ENCODE measurements around the gene PCSK6.

Gene PCSK6

DNA sequence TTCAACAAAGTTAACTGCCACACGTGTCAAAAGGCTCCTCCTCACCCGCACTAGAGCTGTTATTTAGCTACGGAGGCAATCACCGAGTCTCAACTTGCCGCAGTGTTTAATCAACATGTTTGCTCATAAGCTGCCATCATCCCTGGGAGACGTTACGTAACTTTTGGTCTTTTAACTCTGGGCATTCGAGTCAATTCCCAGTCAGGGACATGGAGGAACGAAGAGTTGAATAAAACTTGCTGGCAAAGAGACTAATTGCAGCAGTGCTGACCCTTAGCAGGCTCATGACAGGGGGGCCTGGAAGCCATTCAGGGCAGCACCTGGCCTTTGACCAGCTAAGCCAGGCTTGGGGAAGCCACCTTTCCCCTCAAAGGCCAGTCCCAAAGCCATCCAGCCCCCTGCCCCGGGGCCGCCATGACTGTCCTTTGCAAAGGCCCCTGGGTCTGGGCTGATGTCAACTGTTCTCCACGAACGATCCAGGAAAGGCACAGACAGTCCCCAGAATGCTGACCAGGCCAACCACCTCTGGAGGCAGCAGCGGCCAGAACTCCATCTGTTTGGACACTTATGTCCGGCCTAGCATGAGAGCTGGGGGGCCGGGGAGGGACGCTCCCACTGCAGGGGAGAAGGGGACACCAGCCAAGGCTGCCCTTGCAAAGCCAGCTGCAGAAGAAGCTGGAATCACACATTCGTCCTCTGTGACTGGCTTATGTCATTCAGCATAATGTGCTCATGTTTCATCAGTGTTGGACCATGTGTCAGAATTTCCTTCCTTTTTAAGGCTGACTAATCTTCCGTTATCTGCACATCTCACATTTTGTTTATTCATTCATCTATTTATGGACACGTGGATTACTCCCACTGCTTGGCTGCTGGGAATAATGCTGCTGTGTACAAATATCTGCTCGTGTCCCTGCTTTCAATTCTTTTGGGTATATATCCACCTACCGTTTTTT lies 43.7 kb downstream of the PCSK6 start:
- Histone ChIP-seq H4K20me1 (ENCODE audit: control insufficient read depth, insufficient read depth, low read depth, low read length) (no peaks in the 10 kb centered on the region), H3F3A (ENCODE audit: control insufficient read depth, insufficient read depth) (no peaks in the 10 kb centered on the region), H3K9me3 (ENCODE audit: control insufficient read depth, insufficient read depth, low read length) (no peaks in the 10 kb centered on the region), H3K4me3 (ENCODE audit: low read length) (no peak overlapping the region), H3K4me2 (ENCODE audit: low read length) (no peak overlapping the region), H3K27me3 (ENCODE audit: control insufficient read depth, low read length) (peaks cover 7% of the 10 kb centered on the region), H3K4me1 (ENCODE audit: control insufficient read depth, low read length) (no peaks in the 10 kb centered on the region), H3K36me3 (ENCODE audit: control insufficient read depth, low read length) (no peaks in the 10 kb centered on the region), H3K27ac (ENCODE audit: low read depth, low read length) (no peak overlapping the region), H3K79me2 (ENCODE audit: control insufficient read depth, low read length) (no peaks in the 10 kb centered on the region), H3K9me2 (replicated peaks; ENCODE audit: control insufficient read depth, low read length) (no peaks in the 10 kb centered on the region)
- TF ChIP-seq CTCF (IDR thresholded peaks at IDR 0.05; ENCODE audit: low read depth, low read length, poor library complexity, severe bottlenecking) (no peak), EZH2phosphoT487 (IDR thresholded peaks at IDR 0.05; ENCODE audit: borderline replicate concordance, low read length) (no peak)

DNA sequence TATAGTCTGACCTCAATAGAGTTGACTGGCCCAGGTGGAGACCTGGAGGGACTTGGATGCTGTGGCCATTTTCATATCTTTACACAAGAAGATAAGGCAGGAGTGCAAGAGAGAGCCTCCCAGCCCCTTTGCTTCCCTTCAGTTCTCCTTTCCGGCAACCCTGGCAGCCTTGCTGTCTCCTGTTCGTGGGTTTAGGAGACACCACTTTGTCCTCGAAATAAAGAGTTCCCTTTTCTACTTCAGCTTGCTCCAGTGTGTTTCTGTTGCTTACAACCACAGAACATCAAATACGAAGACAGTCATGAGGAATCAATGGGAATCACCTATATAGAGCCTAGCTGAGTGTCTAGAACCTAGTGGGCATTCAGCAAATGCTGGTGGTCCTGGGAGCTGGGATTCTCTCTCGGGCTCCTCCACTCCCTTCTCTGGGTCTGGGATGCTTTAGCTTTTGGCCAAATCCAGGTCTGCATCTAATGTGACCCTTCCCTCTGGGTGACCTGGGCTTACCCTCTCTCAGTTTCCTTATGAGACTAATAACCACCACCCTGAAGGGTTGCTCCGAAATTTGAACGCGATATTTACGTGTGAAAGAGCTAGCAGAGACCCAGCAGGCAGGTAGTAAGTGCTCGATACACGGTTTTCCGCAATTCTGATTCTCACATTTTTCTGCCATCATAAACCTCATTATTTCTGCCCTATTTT lies 44.5 kb downstream of the PCSK6 start:
- no peak overlapping the region for H3K27ac ChIP-seq (ENCODE audit: low read depth, low read length)
- H3K9me3 ChIP-seq (ENCODE audit: control insufficient read depth, insufficient read depth, low read length) = no peaks in the 10 kb centered on the region
- no peak overlapping the region for H3K4me3 ChIP-seq (ENCODE audit: low read length)
- H3K79me2 ChIP-seq (ENCODE audit: control insufficient read depth, low read length) = no peaks in the 10 kb centered on the region
- H3K9me2 ChIP-seq (replicated peaks; ENCODE audit: control insufficient read depth, low read length) = no peaks in the 10 kb centered on the region
- no peak overlapping the region for H3K4me2 ChIP-seq (ENCODE audit: low read length)
- H3K36me3 ChIP-seq (ENCODE audit: control insufficient read depth, low read length) = no peaks in the 10 kb centered on the region
- no peaks in the 10 kb centered on the region for H3F3A ChIP-seq (ENCODE audit: control insufficient read depth, insufficient read depth)
- H3K4me1 ChIP-seq (ENCODE audit: control insufficient read depth, low read length) = no peaks in the 10 kb centered on the region
- peaks cover 7% of the 10 kb centered on the region for H3K27me3 ChIP-seq (ENCODE audit: control insufficient read depth, low read length)
- TF ChIP-seq EZH2phosphoT487 (IDR thresholded peaks at IDR 0.05; ENCODE audit: borderline replicate concordance, low read length) (no peak), CTCF (IDR thresholded peaks at IDR 0.05; ENCODE audit: low read depth, low read length, poor library complexity, severe bottlenecking) (no peak)
- no peaks in the 10 kb centered on the region for H4K20me1 ChIP-seq (ENCODE audit: control insufficient read depth, insufficient read depth, low read depth, low read length)

DNA sequence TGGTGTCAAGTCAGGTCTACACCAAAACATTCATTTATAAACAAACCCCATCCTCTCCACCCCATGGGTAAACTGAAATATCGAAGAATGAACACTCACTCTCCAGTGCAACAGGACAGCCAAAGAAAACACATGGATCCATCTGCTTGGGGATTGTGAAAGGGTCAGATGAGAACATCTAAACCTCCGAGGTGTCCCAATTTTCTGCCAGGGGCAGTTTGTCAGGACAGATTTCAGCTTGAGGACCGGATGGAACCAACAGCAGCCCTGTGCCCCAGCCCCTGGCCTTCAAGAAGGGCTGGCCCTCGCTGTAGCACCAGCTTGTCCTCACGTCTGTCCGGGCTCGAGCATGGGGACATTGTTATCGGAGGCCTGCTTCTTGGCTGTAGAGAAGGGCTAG lies 45.5 kb downstream of the PCSK6 start:
- H3K4me3 ChIP-seq (ENCODE audit: low read length) = no peak overlapping the region
- H4K20me1 ChIP-seq (ENCODE audit: control insufficient read depth, insufficient read depth, low read depth, low read length) = no peaks in the 10 kb centered on the region
- H3F3A ChIP-seq (ENCODE audit: control insufficient read depth, insufficient read depth) = no peaks in the 10 kb centered on the region
- no peaks in the 10 kb centered on the region for H3K9me3 ChIP-seq (ENCODE audit: control insufficient read depth, insufficient read depth, low read length)
- H3K27me3 ChIP-seq (ENCODE audit: control insufficient read depth, low read length) = peaks cover 7% of the 10 kb centered on the region
- H3K4me1 ChIP-seq (ENCODE audit: control insufficient read depth, low read length) = no peaks in the 10 kb centered on the region
- H3K9me2 ChIP-seq (replicated peaks; ENCODE audit: control insufficient read depth, low read length) = no peaks in the 10 kb centered on the region
- no peak overlapping the region for H3K27ac ChIP-seq (ENCODE audit: low read depth, low read length)
- TF ChIP-seq EZH2phosphoT487 (IDR thresholded peaks at IDR 0.05; ENCODE audit: borderline replicate concordance, low read length) (no peak), CTCF (IDR thresholded peaks at IDR 0.05; ENCODE audit: low read depth, low read length, poor library complexity, severe bottlenecking) (no peak)
- H3K36me3 ChIP-seq (ENCODE audit: control insufficient read depth, low read length) = no peaks in the 10 kb centered on the region
- no peaks in the 10 kb centered on the region for H3K79me2 ChIP-seq (ENCODE audit: control insufficient read depth, low read length)
- H3K4me2 ChIP-seq (ENCODE audit: low read length) = no peak overlapping the region
